Measurements from ENCODE around the gene FRMD5. TPM values are rescaled to one million over a fixed set of nuclear protein-coding genes. Genes with fewer than 3 reads are reported as not detected.
"Not testable (repeated sequence)": the region's sequence is repeated elsewhere in the genome, so short reads cannot be mapped to it uniquely, and the experiment has no call there.

Gene FRMD5
- total RNA-seq (2014; rRNA removed; shearing (Covaris generic)), result 4.1 and 9.7 TPM in 2 replicates

- DNase-seq (ENCODE audit: low read depth), result peak; percentile 91
These were observed at the start of gene FRMD5 for GRCh38 chr15:44195151-44195740. Gene FRMD5, minus strand, starts transcription at chr15:44195271.

GRCh38 chr15:44243829-44244228 is 48.8 kb upstream of the FRMD5 start:
- DNase-seq (ENCODE audit: low read depth), result no peak

GRCh38 chr15:44243141-44243540 is 48.1 kb upstream of the FRMD5 start:
- DNase-seq (ENCODE audit: low read depth), result peak; percentile 23

- DNase-seq (ENCODE audit: low read depth), result no peak
These were observed 36.8 kb upstream of the FRMD5 start for GRCh38 chr15:44231842-44232241.

- DNase-seq (ENCODE audit: low read depth), result not testable (repeated sequence)
These were observed 34.2 kb upstream of the FRMD5 start for GRCh38 chr15:44229301-44229700.

- no peak for DNase-seq (ENCODE audit: low read depth)
These were observed 32.5 kb upstream of the FRMD5 start for GRCh38 chr15:44227584-44227983.

GRCh38 chr15:44227001-44227400 is 31.9 kb upstream of the FRMD5 start:
- DNase-seq (ENCODE audit: low read depth), result not testable (repeated sequence)

GRCh38 chr15:44222478-44222877 is 27.4 kb upstream of the FRMD5 start:
- no peak for DNase-seq (ENCODE audit: low read depth)

GRCh38 chr15:44219073-44219472 is 24.0 kb upstream of the FRMD5 start:
- no peak for DNase-seq (ENCODE audit: low read depth)

- peak; percentile 39 for DNase-seq (ENCODE audit: low read depth)
These were observed 21.9 kb upstream of the FRMD5 start for GRCh38 chr15:44216958-44217357.

- DNase-seq (ENCODE audit: low read depth), result peak; percentile 97
These were observed 20.5 kb upstream of the FRMD5 start for GRCh38 chr15:44215594-44215993.

GRCh38 chr15:44208956-44209355 is 13.9 kb upstream of the FRMD5 start:
- DNase-seq (ENCODE audit: low read depth), result no peak

- peak; percentile 87 for DNase-seq (ENCODE audit: low read depth)
These were observed 12.6 kb upstream of the FRMD5 start for GRCh38 chr15:44207643-44208042.

- no peak for DNase-seq (ENCODE audit: low read depth)
These were observed 4.3 kb upstream of the FRMD5 start for GRCh38 chr15:44199393-44199792.

- peak; percentile 83 for DNase-seq (ENCODE audit: low read depth)
These were observed 534 bp downstream of the FRMD5 start for GRCh38 chr15:44194323-44195150.

- peak; percentile 62 for DNase-seq (ENCODE audit: low read depth)
These were observed 1.3 kb downstream of the FRMD5 start for GRCh38 chr15:44193651-44194322.

GRCh38 chr15:44188795-44189194 is 6.3 kb downstream of the FRMD5 start:
- DNase-seq (ENCODE audit: low read depth), result no peak

- DNase-seq (ENCODE audit: low read depth), result no peak
These were observed 8.4 kb downstream of the FRMD5 start for GRCh38 chr15:44186705-44187104.

- DNase-seq (ENCODE audit: low read depth), result peak; percentile 55
These were observed 11.7 kb downstream of the FRMD5 start for GRCh38 chr15:44183363-44183762.

GRCh38 chr15:44181410-44181809 is 13.7 kb downstream of the FRMD5 start:
- DNase-seq (ENCODE audit: low read depth), result no peak

GRCh38 chr15:44177139-44177538 is 17.9 kb downstream of the FRMD5 start:
- DNase-seq (ENCODE audit: low read depth), result no peak

- no peak for DNase-seq (ENCODE audit: low read depth)
These were observed 21.3 kb downstream of the FRMD5 start for GRCh38 chr15:44173813-44174212.

GRCh38 chr15:44163370-44163769 is 31.7 kb downstream of the FRMD5 start:
- DNase-seq (ENCODE audit: low read depth), result no peak

Data from M059J (cell line).